H9 (cell line): ENCODE measurements around the gene ADARB2. TPM values are rescaled to one million over a fixed set of nuclear protein-coding genes. Genes with fewer than 3 reads are reported as not detected.

ENCODE experiments used
- DNase-seq: peaks from one replicate; pipeline ENCODE4 v3.0.0-alpha.2; 2017
- H2AFZ ChIP-seq: one replicate; pipeline ENCODE4 v1.6.1; 2013; ENCODE audit warnings: mild to moderate bottlenecking, low read length, control low read depth, moderate library complexity
- H2AK5ac ChIP-seq: 2 replicates; pipeline ENCODE4 v1.6.1; 2013; ENCODE audit warnings: low read length, control low read depth, mixed read lengths; ENCODE audit not compliant: insufficient read length
- H2BK120ac ChIP-seq: one replicate; pipeline ENCODE4 v1.6.1; 2013; ENCODE audit warnings: low read depth, mild to moderate bottlenecking, low read length, control low read depth, inconsistent platforms; ENCODE audit not compliant: poor library complexity, severe bottlenecking
- H2BK12ac ChIP-seq: 2 replicates; pipeline ENCODE4 v1.6.1; 2013; ENCODE audit warnings: low read length, control low read depth, mixed read lengths, low read depth; ENCODE audit not compliant: insufficient read length
- H2BK15ac ChIP-seq: 2 replicates; pipeline ENCODE4 v1.6.1; 2013; ENCODE audit warnings: low read depth, low read length, control low read depth
- H2BK20ac ChIP-seq: one replicate; pipeline ENCODE4 v1.6.1; 2013; ENCODE audit warnings: low read depth, mild to moderate bottlenecking, low read length, control low read depth, inconsistent platforms; ENCODE audit not compliant: poor library complexity, severe bottlenecking
- H2BK5ac ChIP-seq: 2 replicates; pipeline ENCODE4 v1.6.1; 2013; ENCODE audit warnings: low read length, control low read depth, mixed read lengths; ENCODE audit not compliant: insufficient read length
- H3K14ac ChIP-seq: 2 replicates; pipeline ENCODE4 v1.6.1; 2013; ENCODE audit warnings: low read length, control low read depth; ENCODE audit not compliant: insufficient read depth
- H3K18ac ChIP-seq: 2 replicates; pipeline ENCODE4 v1.6.1; 2013; ENCODE audit warnings: low read depth, mild to moderate bottlenecking, mixed read lengths, low read length, control low read depth; ENCODE audit not compliant: insufficient read length
- H3K23ac ChIP-seq: 2 replicates; pipeline ENCODE4 v1.6.1; 2013; ENCODE audit warnings: low read length, control low read depth, mixed read lengths, low read depth; ENCODE audit not compliant: insufficient read length
- H3K23me2 ChIP-seq: 2 replicates; pipeline ENCODE4 v1.6.1; 2013; ENCODE audit warnings: low read depth, mild to moderate bottlenecking, mixed read lengths, low read length, control low read depth; ENCODE audit not compliant: insufficient read length, poor library complexity, severe bottlenecking
- H3K27ac ChIP-seq: 2 replicates; pipeline ENCODE4 v1.5.1; 2013; ENCODE audit warnings: low read length, control low read depth, mixed read lengths, low read depth; ENCODE audit not compliant: insufficient read length
- H3K27me3 ChIP-seq: 2 replicates; pipeline ENCODE4 v1.6.1; 2013; ENCODE audit warnings: low read length, control low read depth, inconsistent platforms; ENCODE audit not compliant: insufficient read depth
- H3K4ac ChIP-seq: 2 replicates; pipeline ENCODE4 v1.6.1; 2013; ENCODE audit warnings: low read depth, mild to moderate bottlenecking, control low read depth, inconsistent platforms, low read length, moderate library complexity
- H3K4me1 ChIP-seq: 2 replicates; pipeline ENCODE4 v1.6.1; 2013; ENCODE audit warnings: low read length, control low read depth, inconsistent platforms; ENCODE audit not compliant: insufficient read depth
- H3K4me2 ChIP-seq: 2 replicates; pipeline ENCODE4 v1.6.1; 2013; ENCODE audit warnings: low read length, control low read depth, mixed read lengths; ENCODE audit not compliant: insufficient read length, insufficient read depth
- H3K56ac ChIP-seq: 2 replicates; pipeline ENCODE4 v1.6.1; 2013; ENCODE audit warnings: low read depth, mild to moderate bottlenecking, mixed read lengths, low read length, control low read depth; ENCODE audit not compliant: insufficient read length
- H3K79me1 ChIP-seq: 2 replicates; pipeline ENCODE4 v1.6.1; 2013; ENCODE audit warnings: low read depth, mild to moderate bottlenecking, moderate library complexity, low read length, control low read depth, inconsistent platforms; ENCODE audit not compliant: insufficient read depth, poor library complexity, severe bottlenecking
- H3K79me2 ChIP-seq: 2 replicates; pipeline ENCODE4 v1.6.1; 2013; ENCODE audit warnings: low read length, control low read depth, inconsistent platforms; ENCODE audit not compliant: insufficient read depth
- H3K9ac ChIP-seq: 2 replicates; pipeline ENCODE4 v1.6.1; 2013; ENCODE audit warnings: low read length, control low read depth, mixed read lengths; ENCODE audit not compliant: insufficient read length; ENCODE audit errors: extremely low read depth
- H3K9me3 ChIP-seq: one replicate; pipeline ENCODE4 v1.6.1; 2013; ENCODE audit warnings: low read depth, low read length, inconsistent platforms; ENCODE audit not compliant: control insufficient read depth
- H3T11ph ChIP-seq: one replicate; pipeline ENCODE4 v1.6.1; 2013; ENCODE audit warnings: mild to moderate bottlenecking, low read length, control low read depth, inconsistent platforms
- H4K20me1 ChIP-seq: one replicate; pipeline ENCODE4 v1.6.1; 2013; ENCODE audit not compliant: control insufficient read depth, insufficient read length, insufficient read depth
- H4K5ac ChIP-seq: 2 replicates; pipeline ENCODE4 v1.6.1; 2013; ENCODE audit warnings: low read depth, mild to moderate bottlenecking, mixed read lengths, low read length, control low read depth; ENCODE audit not compliant: insufficient read length
- H4K8ac ChIP-seq: replicated peaks from 2 replicates; pipeline ENCODE4 v1.6.1; 2013; ENCODE audit warnings: low read length, control low read depth, mixed read lengths, low read depth; ENCODE audit not compliant: insufficient read length
- H4K91ac ChIP-seq: 2 replicates; pipeline ENCODE4 v1.6.1; 2013; ENCODE audit warnings: low read depth, mild to moderate bottlenecking, moderate library complexity, mixed read lengths, low read length, control low read depth; ENCODE audit not compliant: insufficient read length
- H3K27ac Mint-ChIP-seq, 3 experiments: 2 replicates in 2 of 3; 3 replicates in 1 of 3; pipeline ENCODE4 v1.8.0; 2020 to 2021; ENCODE audit warnings: mixed read lengths in 3 of 3, mild to moderate bottlenecking in 1 of 3, moderate library complexity in 1 of 3
- H3K27me3 Mint-ChIP-seq: 2 replicates; pipeline ENCODE4 v1.8.0; 2021; ENCODE audit warnings: low read depth, mild to moderate bottlenecking, moderate library complexity, mixed read lengths
- H3K36me3 Mint-ChIP-seq, 3 experiments: 2 replicates in 2 of 3; 3 replicates in 1 of 3; pipeline ENCODE4 v1.8.0; 2020 to 2021; ENCODE audit warnings: low read depth in 3 of 3, mixed read lengths in 3 of 3; ENCODE audit not compliant: insufficient read depth in 1 of 3
- H3K4me1 Mint-ChIP-seq, 2 experiments: 2 replicates each; pipeline ENCODE4 v1.8.0; 2020; ENCODE audit warnings: mixed read lengths in 2 of 2
- H3K4me3 Mint-ChIP-seq, 2 experiments: 2 replicates in 1 of 2; 3 replicates in 1 of 2; pipeline ENCODE4 v1.8.0; 2020 to 2021; ENCODE audit warnings: mild to moderate bottlenecking in 2 of 2, mixed read lengths in 2 of 2, moderate library complexity in 1 of 2
- H3K9me3 Mint-ChIP-seq, 2 experiments: 2 replicates in 1 of 2; 3 replicates in 1 of 2; pipeline ENCODE4 v1.8.0; 2020; ENCODE audit warnings: mild to moderate bottlenecking in 2 of 2, mixed read lengths in 2 of 2, moderate library complexity in 1 of 2
- WGBS: extraction: QIAGEN DNeasy Blood & Tissue Kit; methylation state at CpG from one replicate; pipeline ENCODE4 v1.1.7; 2013; ENCODE audit warnings: missing lambda C conversion rate, low lambda C conversion rate, mixed read lengths; ENCODE audit not compliant: insufficient read length; ENCODE audit errors: extremely low coverage; 5-methylcytosine and 5-hydroxymethylcytosine counted together
- total RNA-seq: library from RNA; stranded (reverse); gene quantifications from 2 replicates; pipeline ENCODE4 v1.2.1, GENCODE V29; 2021
- TF ChIP-seq, protein P1 (sequence below): fragments of 200-600 bp; sonication (generic); conservative IDR thresholded peaks from 3 replicates; pipeline ENCODE4 v1.8.0; 2021; ENCODE audit warnings: antibody characterized with exemption, mild to moderate bottlenecking

Gene ADARB2
- total RNA-seq, 1 experiment from 2014 or later, result 0.87 TPM

DNA sequence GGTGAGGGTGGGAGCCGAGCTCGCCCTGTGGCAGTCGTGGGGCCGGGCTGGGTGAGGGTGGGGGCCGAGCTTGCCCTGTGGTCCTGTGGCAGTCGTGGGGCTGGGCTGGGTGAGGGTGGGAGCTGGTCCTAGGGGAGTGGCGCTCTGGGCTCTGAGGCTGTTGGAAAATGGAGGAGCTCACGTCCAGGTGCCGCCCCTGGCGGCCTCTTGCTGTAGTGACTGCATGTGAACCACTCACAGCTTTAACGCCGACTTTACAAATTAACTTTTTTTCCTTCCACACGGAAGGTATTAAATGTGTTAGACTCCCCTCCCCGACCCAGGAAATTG is 368.5 kb downstream of the ADARB2 start:
- no peak overlapping the region for H2AFZ ChIP-seq
- H3K36me3 Mint-ChIP-seq, result no peaks in the 10 kb centered on the region; a peak in 1 of 7 replicates
- TF ChIP-seq, protein P1, sequence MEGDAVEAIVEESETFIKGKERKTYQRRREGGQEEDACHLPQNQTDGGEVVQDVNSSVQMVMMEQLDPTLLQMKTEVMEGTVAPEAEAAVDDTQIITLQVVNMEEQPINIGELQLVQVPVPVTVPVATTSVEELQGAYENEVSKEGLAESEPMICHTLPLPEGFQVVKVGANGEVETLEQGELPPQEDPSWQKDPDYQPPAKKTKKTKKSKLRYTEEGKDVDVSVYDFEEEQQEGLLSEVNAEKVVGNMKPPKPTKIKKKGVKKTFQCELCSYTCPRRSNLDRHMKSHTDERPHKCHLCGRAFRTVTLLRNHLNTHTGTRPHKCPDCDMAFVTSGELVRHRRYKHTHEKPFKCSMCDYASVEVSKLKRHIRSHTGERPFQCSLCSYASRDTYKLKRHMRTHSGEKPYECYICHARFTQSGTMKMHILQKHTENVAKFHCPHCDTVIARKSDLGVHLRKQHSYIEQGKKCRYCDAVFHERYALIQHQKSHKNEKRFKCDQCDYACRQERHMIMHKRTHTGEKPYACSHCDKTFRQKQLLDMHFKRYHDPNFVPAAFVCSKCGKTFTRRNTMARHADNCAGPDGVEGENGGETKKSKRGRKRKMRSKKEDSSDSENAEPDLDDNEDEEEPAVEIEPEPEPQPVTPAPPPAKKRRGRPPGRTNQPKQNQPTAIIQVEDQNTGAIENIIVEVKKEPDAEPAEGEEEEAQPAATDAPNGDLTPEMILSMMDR, result peak; percentile 78

More for the DNA sequence above, 368.5 kb downstream of the ADARB2 start:
- H3K4ac ChIP-seq, result no peak overlapping the region
- H3K23ac ChIP-seq, result no peak overlapping the region
- H3K79me1 ChIP-seq, result no peaks in the 10 kb centered on the region
- H3K27ac Mint-ChIP-seq, result peak overlapping the region in 1 of 3 experiments; percentile 25; a peak in 2 of 7 replicates
- H3K9me3 ChIP-seq, result no peaks in the 10 kb centered on the region
- peaks cover 2% of the 10 kb centered on the region; the same call in 1 of the 2 replicates for H3K4me1 ChIP-seq
- no peaks in the 10 kb centered on the region for H4K20me1 ChIP-seq
- H3K27me3 Mint-ChIP-seq, result no peaks in the 10 kb centered on the region; the same call in 1 of the 2 replicates
- H3T11ph ChIP-seq, result no peak overlapping the region
- H2BK12ac ChIP-seq, result no peak overlapping the region
- DNase-seq, result peak; percentile 78
- no peak overlapping the region for H4K91ac ChIP-seq
- H3K23me2 ChIP-seq, result no peaks in the 10 kb centered on the region
- no peaks in the 10 kb centered on the region for H3K27me3 ChIP-seq
- H2BK20ac ChIP-seq, result no peak overlapping the region
- H4K5ac ChIP-seq, result no peak overlapping the region
- no peaks in the 10 kb centered on the region for H3K79me2 ChIP-seq
- H3K9ac ChIP-seq, result no peak overlapping the region
- H3K4me2 ChIP-seq, result no peak overlapping the region
- no peak overlapping the region for H3K18ac ChIP-seq
- H2BK15ac ChIP-seq, result no peak overlapping the region
- no peak overlapping the region for H2BK5ac ChIP-seq
- no peak overlapping the region for H3K56ac ChIP-seq
- H3K4me1 Mint-ChIP-seq, result peaks cover 18 to 19% of the 10 kb centered on the region in 2 experiments
- H3K14ac ChIP-seq, result 0 out of 2 replicates have a peak overlapping the region, but pooled peaks have one; percentile 3
- WGBS, result no CpG with 5 or more reads among the region's 14 CpGs
- H2BK120ac ChIP-seq, result no peak overlapping the region
- no peak overlapping the region for H3K4me3 Mint-ChIP-seq
- no peak overlapping the region for H4K8ac ChIP-seq
- no peak overlapping the region for H3K27ac ChIP-seq
- no peak overlapping the region for H2AK5ac ChIP-seq
- H3K9me3 Mint-ChIP-seq, result no peaks in the 10 kb centered on the region
